ENCODE measurements around the gene RTP3. TPM values are rescaled to one million over a fixed set of nuclear protein-coding genes. Genes with fewer than 3 reads are reported as not detected.

RTP3 gene
- total and polyA plus RNA-seq, 2 donors (not counting 1 experiment from before 2014, with no cell fraction given), result not detected

DNA sequence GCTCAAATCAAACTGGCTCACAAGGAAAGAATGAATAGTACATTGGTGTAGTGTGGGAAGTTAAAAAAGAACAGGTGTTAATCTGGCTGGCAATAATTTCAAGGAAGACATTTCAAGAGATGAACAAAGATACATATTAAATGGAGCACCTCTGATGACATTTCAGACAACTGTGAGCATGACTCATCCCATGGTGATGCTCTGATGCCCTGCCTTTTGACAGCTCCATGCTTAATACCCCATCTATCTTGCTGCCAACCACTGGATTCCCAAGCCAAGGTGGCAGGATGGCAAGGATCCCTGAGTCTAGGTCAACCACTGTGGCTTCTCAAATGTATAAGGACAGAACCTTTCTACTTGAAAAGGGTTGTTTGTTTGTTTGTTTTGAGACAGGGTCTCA, 39.0 kb downstream of the RTP3 start:
- Histone ChIP-seq H3K79me2 (ENCODE audit: control insufficient read depth, insufficient read depth, low read length) (no peaks in the 10 kb centered on the region), H3K36me3 (replicated peaks in 1 of 2; ENCODE audit: control extremely low read depth in 1 of 2, control insufficient read depth in 1 of 2, extremely low read depth in 1 of 2, insufficient read depth in 2 of 2, low read length in 1 of 2) (no peaks in the 10 kb centered on the region), H3K9ac (ENCODE audit: low read length) (no peak overlapping the region), H3K4me3 (ENCODE audit: control extremely low read depth in 1 of 5, extremely low read depth in 1 of 5, insufficient read depth in 1 of 5, low read depth in 2 of 5, low read length in 4 of 5) (no peak overlapping the region), H3K4me2 (replicated peaks; ENCODE audit: low read depth, low read length, poor library complexity, severe bottlenecking) (no peak overlapping the region), H3K27ac (ENCODE audit: low read length in 2 of 2) (no peak overlapping the region), H4K20me1 (ENCODE audit: control insufficient read depth, insufficient read depth, low read length, poor library complexity, severe bottlenecking) (no peaks in the 10 kb centered on the region), H2AFZ (ENCODE audit: insufficient read depth, low read depth, low read length, poor library complexity, severe bottlenecking) (no peak overlapping the region), H3K27me3 (replicated peaks in 1 of 4; ENCODE audit: control extremely low read depth in 1 of 4, control insufficient read depth in 3 of 4, insufficient read depth in 4 of 4, low read length in 3 of 4) (peaks cover 0 to 13% (median 5%) of the 10 kb centered on the region in 4 experiments), H3K4me1 (ENCODE audit: control insufficient read depth in 2 of 2, insufficient read depth in 2 of 2, low read length in 2 of 2) (peaks cover 51 to 54% of the 10 kb centered on the region in 2 donors), H3K9me3 (ENCODE audit: control extremely low read depth in 1 of 3, control insufficient read depth in 2 of 3, insufficient read depth in 1 of 3, low read length in 2 of 3) (peaks cover 0 to 4% (median 0%) of the 10 kb centered on the region in 3 donors)
- ChIA-PET CTCF (interaction anchor here (1.0 to 7.3 kb wide), 3 partner anchors 21 to 48 kb away, joined by 3 to 156 read pairs (median 67); no protein-coding TSS in a partner anchor), POLR2A (no interaction called here)
- H3K4me3 Mint-ChIP-seq, result peak overlapping the region; percentile 57
- peak overlapping the region; percentile 76 for H3K27ac Mint-ChIP-seq
- DNase-seq (no peak), ATAC-seq (ENCODE audit: low read depth) (no peak)
- intact Hi-C loops (cut with micrococcal nuclease), result loop anchor here (5.0 kb wide), 1 partner anchor 439 kb away; no protein-coding TSS in a partner anchor
- no peaks in the 10 kb centered on the region for H3K9me3 Mint-ChIP-seq (ENCODE audit: insufficient read depth)
- peaks cover 56% of the 10 kb centered on the region for H3K4me1 Mint-ChIP-seq
- peaks cover 21% of the 10 kb centered on the region for H3K27me3 Mint-ChIP-seq
- no peak for TF ChIP-seq EZH2 (IDR thresholded peaks at IDR 0.05; ENCODE audit: borderline replicate concordance, insufficient read depth, low read depth, low read length, poor library complexity, severe bottlenecking)
- TF ChIP-seq, protein P1, sequence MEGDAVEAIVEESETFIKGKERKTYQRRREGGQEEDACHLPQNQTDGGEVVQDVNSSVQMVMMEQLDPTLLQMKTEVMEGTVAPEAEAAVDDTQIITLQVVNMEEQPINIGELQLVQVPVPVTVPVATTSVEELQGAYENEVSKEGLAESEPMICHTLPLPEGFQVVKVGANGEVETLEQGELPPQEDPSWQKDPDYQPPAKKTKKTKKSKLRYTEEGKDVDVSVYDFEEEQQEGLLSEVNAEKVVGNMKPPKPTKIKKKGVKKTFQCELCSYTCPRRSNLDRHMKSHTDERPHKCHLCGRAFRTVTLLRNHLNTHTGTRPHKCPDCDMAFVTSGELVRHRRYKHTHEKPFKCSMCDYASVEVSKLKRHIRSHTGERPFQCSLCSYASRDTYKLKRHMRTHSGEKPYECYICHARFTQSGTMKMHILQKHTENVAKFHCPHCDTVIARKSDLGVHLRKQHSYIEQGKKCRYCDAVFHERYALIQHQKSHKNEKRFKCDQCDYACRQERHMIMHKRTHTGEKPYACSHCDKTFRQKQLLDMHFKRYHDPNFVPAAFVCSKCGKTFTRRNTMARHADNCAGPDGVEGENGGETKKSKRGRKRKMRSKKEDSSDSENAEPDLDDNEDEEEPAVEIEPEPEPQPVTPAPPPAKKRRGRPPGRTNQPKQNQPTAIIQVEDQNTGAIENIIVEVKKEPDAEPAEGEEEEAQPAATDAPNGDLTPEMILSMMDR (IDR thresholded peaks at IDR 0.05), result no peak

DNA sequence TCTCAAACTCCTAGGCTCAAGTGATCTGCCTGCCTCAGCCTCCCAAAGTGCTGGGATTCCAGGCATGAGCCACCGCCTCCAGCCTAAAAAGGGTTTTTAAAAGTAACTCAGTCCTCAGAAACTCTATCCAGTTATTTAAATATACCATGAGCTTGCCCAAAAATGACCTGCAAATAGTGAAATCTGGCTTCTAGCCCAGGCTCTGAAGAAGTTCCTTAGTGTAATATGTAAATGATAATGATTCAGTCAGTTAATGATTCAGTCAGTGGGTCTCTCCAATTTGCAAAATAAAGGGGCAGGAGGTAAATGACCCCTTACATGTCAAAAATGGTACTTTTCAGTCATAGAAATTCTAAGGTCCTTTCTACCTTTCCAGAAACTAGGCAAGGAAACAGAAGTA, 39.5 kb downstream of the RTP3 start:
- H3K4me1 ChIP-seq (ENCODE audit: control insufficient read depth in 2 of 2, insufficient read depth in 2 of 2, low read length in 2 of 2), result peaks cover 56 to 60% of the 10 kb centered on the region in 2 donors
- no CpG with 5 or more reads among the region's 1 CpG for WGBS (ENCODE audit: insufficient coverage)
- POLR2A ChIA-PET, result interaction anchor here (0.6 to 3.1 kb wide), 2 partner anchors 48 to 938 kb away, joined by 5 to 26 read pairs; no protein-coding TSS in a partner anchor
- CTCF ChIA-PET, result interaction anchor here (0.5 to 7.3 kb wide), 8 partner anchors 20 to 661 kb away, joined by 3 to 156 read pairs (median 18); partner anchors contain the start of gene RTP3
- peaks cover 0 to 4% (median 0%) of the 10 kb centered on the region in 3 donors for H3K9me3 ChIP-seq (ENCODE audit: control extremely low read depth in 1 of 3, control insufficient read depth in 2 of 3, insufficient read depth in 1 of 3, low read length in 2 of 3)
- peak overlapping the region; percentile 71 for H3K4me2 ChIP-seq (replicated peaks; ENCODE audit: low read depth, low read length, poor library complexity, severe bottlenecking)
- H2AFZ ChIP-seq (ENCODE audit: insufficient read depth, low read depth, low read length, poor library complexity, severe bottlenecking), result no peak overlapping the region
- H3K79me2 ChIP-seq (ENCODE audit: control insufficient read depth, insufficient read depth, low read length), result no peaks in the 10 kb centered on the region
- H4K20me1 ChIP-seq (ENCODE audit: control insufficient read depth, insufficient read depth, low read length, poor library complexity, severe bottlenecking), result no peaks in the 10 kb centered on the region
- no peak overlapping the region for H3K27ac ChIP-seq (ENCODE audit: low read length in 2 of 2)
- no peaks in the 10 kb centered on the region for H3K9me3 Mint-ChIP-seq (ENCODE audit: insufficient read depth)
- H3K27ac Mint-ChIP-seq, result no peak overlapping the region
- no peaks in the 10 kb centered on the region for H3K36me3 ChIP-seq (replicated peaks in 1 of 2; ENCODE audit: control extremely low read depth in 1 of 2, control insufficient read depth in 1 of 2, extremely low read depth in 1 of 2, insufficient read depth in 2 of 2, low read length in 1 of 2)
- ATAC-seq (ENCODE audit: low read depth), result no peak
- H3K27me3 ChIP-seq (replicated peaks in 1 of 4; ENCODE audit: control extremely low read depth in 1 of 4, control insufficient read depth in 3 of 4, insufficient read depth in 4 of 4, low read length in 3 of 4), result peaks cover 0 to 13% (median 5%) of the 10 kb centered on the region in 4 experiments
- H3K4me3 Mint-ChIP-seq, result peak overlapping the region; percentile 75
- peaks cover 62% of the 10 kb centered on the region for H3K4me1 Mint-ChIP-seq
- H3K4me3 ChIP-seq (ENCODE audit: control extremely low read depth in 1 of 5, extremely low read depth in 1 of 5, insufficient read depth in 1 of 5, low read depth in 2 of 5, low read length in 4 of 5), result no peak overlapping the region
- TF ChIP-seq, protein P1 (IDR thresholded peaks at IDR 0.05), result no peak
- no peak for TF ChIP-seq EZH2 (IDR thresholded peaks at IDR 0.05; ENCODE audit: borderline replicate concordance, insufficient read depth, low read depth, low read length, poor library complexity, severe bottlenecking)
- no peak for DNase-seq
- intact Hi-C loops (cut with micrococcal nuclease), result loop anchor here (5.0 kb wide), 1 partner anchor 440 kb away; no protein-coding TSS in a partner anchor
- H3K9ac ChIP-seq (ENCODE audit: low read length), result no peak overlapping the region
- peaks cover 21% of the 10 kb centered on the region for H3K27me3 Mint-ChIP-seq

Measured in B cell (primary cell).